ENCODE measurements around the gene KIAA0753. TPM values are rescaled to one million over a fixed set of nuclear protein-coding genes. Genes with fewer than 3 reads are reported as not detected.
A peak's percentile ranks its signal among the peaks of the same experiment; 100 is the strongest.

The KIAA0753 gene
- total and polyA plus RNA-seq, 2 of the 13 experiments (the other 11 are each of a cell fraction or from before 2014, with no cell fraction given) = 5.2 to 9.1 TPM

DNA sequence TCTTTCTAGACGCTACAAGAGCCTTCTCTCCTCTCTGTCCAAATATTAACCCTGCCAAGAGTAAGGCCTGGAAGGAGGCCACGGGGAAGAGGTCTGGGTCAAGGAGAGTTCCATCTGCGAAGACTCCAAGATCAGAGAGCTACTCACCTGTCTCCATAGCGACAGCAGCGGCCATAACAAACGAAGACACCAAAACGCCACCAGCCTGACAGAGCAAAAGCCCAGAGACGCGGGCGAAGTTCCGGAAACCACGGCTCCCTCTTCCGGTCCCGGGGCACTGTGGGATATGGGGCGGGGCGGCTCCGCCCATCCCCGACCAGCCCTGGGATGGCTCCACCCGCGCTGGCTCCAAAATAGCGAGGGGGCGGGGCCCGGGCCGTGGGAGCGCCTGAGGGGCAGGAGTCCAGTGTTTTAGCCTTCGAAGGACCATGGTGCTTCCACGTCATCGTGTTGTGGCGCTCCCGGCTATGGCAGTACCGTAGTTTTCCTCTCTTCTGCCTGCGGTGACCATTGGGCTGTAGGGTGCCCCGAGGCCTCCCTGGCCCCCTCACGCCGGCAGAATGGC, 10.9 kb upstream of the KIAA0753 start, which contains the start of the genes C17orf100 and MED31 (continued):
- TF ChIP-seq, protein P1, sequence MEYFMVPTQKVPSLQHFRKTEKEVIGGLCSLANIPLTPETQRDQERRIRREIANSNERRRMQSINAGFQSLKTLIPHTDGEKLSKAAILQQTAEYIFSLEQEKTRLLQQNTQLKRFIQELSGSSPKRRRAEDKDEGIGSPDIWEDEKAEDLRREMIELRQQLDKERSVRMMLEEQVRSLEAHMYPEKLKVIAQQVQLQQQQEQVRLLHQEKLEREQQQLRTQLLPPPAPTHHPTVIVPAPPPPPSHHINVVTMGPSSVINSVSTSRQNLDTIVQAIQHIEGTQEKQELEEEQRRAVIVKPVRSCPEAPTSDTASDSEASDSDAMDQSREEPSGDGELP (IDR thresholded peaks at IDR 0.05; ENCODE audit: borderline replicate concordance, low read depth) = 0 out of 2 replicates have a peak, but pooled peaks have one; percentile 5
- TF ChIP-seq YY1 (IDR thresholded peaks at IDR 0.05; ENCODE audit: insufficient read depth, insufficient replicate concordance, low read depth, low read length) (peak; percentile 87), ZC3H4 (CRISPR knock-in tag; IDR thresholded peaks at IDR 0.05; ENCODE audit: borderline replicate concordance) (no peak), CBX1 (IDR thresholded peaks at IDR 0.05; ENCODE audit: low read depth) (peak; percentile 19), ZNF333 (CRISPR knock-in tag; IDR thresholded peaks at IDR 0.05; ENCODE audit: borderline replicate concordance) (no peak), JUN (CRISPR knock-in tag; IDR thresholded peaks at IDR 0.05) (no peak), IKZF1 (IDR thresholded peaks at IDR 0.05) (no peak), ZNF335 (CRISPR knock-in tag; IDR thresholded peaks at IDR 0.05) (no peak), ZNF670 (CRISPR knock-in tag; IDR thresholded peaks at IDR 0.05; ENCODE audit: borderline replicate concordance) (0 out of 2 replicates have a peak, but pooled peaks have one; percentile 21), ELF4 (CRISPR knock-in tag; IDR thresholded peaks at IDR 0.05; ENCODE audit: borderline replicate concordance) (peak; percentile 88; the same call in 1 of the 2 replicates), XBP1 (CRISPR knock-in tag; IDR thresholded peaks at IDR 0.05) (peak; percentile 53), ZNF430 (CRISPR knock-in tag; IDR thresholded peaks at IDR 0.05) (no peak), NFE2L1 (CRISPR knock-in tag; IDR thresholded peaks at IDR 0.05; ENCODE audit: borderline replicate concordance) (no peak), CCDC6 (CRISPR knock-in tag; IDR thresholded peaks at IDR 0.05) (peak; percentile 34; the same call in 1 of the 2 replicates), SNRNP70 (IDR thresholded peaks at IDR 0.05; ENCODE audit: low read depth, low read length) (no peak)
- TF ChIP-seq, protein P2, sequence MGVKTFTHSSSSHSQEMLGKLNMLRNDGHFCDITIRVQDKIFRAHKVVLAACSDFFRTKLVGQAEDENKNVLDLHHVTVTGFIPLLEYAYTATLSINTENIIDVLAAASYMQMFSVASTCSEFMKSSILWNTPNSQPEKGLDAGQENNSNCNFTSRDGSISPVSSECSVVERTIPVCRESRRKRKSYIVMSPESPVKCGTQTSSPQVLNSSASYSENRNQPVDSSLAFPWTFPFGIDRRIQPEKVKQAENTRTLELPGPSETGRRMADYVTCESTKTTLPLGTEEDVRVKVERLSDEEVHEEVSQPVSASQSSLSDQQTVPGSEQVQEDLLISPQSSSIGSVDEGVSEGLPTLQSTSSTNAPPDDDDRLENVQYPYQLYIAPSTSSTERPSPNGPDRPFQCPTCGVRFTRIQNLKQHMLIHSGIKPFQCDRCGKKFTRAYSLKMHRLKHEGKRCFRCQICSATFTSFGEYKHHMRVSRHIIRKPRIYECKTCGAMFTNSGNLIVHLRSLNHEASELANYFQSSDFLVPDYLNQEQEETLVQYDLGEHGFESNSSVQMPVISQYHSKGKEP (CRISPR knock-in tag; IDR thresholded peaks at IDR 0.05) = no peak
- TF ChIP-seq, protein P3, sequence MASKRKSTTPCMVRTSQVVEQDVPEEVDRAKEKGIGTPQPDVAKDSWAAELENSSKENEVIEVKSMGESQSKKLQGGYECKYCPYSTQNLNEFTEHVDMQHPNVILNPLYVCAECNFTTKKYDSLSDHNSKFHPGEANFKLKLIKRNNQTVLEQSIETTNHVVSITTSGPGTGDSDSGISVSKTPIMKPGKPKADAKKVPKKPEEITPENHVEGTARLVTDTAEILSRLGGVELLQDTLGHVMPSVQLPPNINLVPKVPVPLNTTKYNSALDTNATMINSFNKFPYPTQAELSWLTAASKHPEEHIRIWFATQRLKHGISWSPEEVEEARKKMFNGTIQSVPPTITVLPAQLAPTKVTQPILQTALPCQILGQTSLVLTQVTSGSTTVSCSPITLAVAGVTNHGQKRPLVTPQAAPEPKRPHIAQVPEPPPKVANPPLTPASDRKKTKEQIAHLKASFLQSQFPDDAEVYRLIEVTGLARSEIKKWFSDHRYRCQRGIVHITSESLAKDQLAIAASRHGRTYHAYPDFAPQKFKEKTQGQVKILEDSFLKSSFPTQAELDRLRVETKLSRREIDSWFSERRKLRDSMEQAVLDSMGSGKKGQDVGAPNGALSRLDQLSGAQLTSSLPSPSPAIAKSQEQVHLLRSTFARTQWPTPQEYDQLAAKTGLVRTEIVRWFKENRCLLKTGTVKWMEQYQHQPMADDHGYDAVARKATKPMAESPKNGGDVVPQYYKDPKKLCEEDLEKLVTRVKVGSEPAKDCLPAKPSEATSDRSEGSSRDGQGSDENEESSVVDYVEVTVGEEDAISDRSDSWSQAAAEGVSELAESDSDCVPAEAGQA (IDR thresholded peaks at IDR 0.05; ENCODE audit: low read depth) = no peak
- TF ChIP-seq, protein P3 (CRISPR knock-in tag; IDR thresholded peaks at IDR 0.05; ENCODE audit: borderline replicate concordance) = 0 out of 2 replicates have a peak, but pooled peaks have one; percentile 20
- TF ChIP-seq, protein P4, sequence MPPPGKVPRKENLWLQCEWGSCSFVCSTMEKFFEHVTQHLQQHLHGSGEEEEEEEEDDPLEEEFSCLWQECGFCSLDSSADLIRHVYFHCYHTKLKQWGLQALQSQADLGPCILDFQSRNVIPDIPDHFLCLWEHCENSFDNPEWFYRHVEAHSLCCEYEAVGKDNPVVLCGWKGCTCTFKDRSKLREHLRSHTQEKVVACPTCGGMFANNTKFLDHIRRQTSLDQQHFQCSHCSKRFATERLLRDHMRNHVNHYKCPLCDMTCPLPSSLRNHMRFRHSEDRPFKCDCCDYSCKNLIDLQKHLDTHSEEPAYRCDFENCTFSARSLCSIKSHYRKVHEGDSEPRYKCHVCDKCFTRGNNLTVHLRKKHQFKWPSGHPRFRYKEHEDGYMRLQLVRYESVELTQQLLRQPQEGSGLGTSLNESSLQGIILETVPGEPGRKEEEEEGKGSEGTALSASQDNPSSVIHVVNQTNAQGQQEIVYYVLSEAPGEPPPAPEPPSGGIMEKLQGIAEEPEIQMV (CRISPR knock-in tag; IDR thresholded peaks at IDR 0.05; ENCODE audit: low read depth) = no peak
